Loucy (cell line): ENCODE data around the gene CENPU.

Source experiments
- H2AFZ ChIP-seq: fragments of 200-600 bp; sonication (generic); 2 replicates; pipeline ENCODE4 v1.6.0; 2016; ENCODE audit warnings: antibody characterized with exemption, mild to moderate bottlenecking, low read length, moderate library complexity
- H3F3A ChIP-seq: fragments of 200-600 bp; 2 replicates; pipeline ENCODE4 v1.6.0; 2016; ENCODE audit warnings: antibody characterized with exemption, low read depth, mild to moderate bottlenecking
- H3K27me3 ChIP-seq: fragments of 200-600 bp; sonication (generic); 2 replicates; pipeline ENCODE4 v1.6.1; 2014; ENCODE audit warnings: low read length, mild to moderate bottlenecking; ENCODE audit not compliant: insufficient read depth, poor library complexity, severe bottlenecking
- H3K36me3 ChIP-seq: fragments of 200-600 bp; sonication (generic); 2 replicates; pipeline ENCODE4 v1.6.1; 2016; ENCODE audit warnings: low read length; ENCODE audit not compliant: insufficient read depth
- H3K4me1 ChIP-seq: fragments of 200-600 bp; sonication (generic); 2 replicates; pipeline ENCODE4 v1.5.1; 2014; ENCODE audit warnings: low read length, mild to moderate bottlenecking; ENCODE audit not compliant: insufficient read depth, poor library complexity, severe bottlenecking
- H3K4me2 ChIP-seq: fragments of 200-600 bp; sonication (generic); 2 replicates; pipeline ENCODE4 v1.6.0; 2014; ENCODE audit warnings: antibody characterized with exemption, low read length, low read depth, mild to moderate bottlenecking; ENCODE audit not compliant: poor library complexity, severe bottlenecking
- H3K4me3 ChIP-seq: fragments of 200-600 bp; sonication (generic); 2 replicates; pipeline ENCODE4 v1.5.1; 2014; ENCODE audit warnings: low read length, mild to moderate bottlenecking, mixed read lengths; ENCODE audit not compliant: poor library complexity, severe bottlenecking
- H3K79me2 ChIP-seq: fragments of 200-600 bp; sonication (generic); 2 replicates; pipeline ENCODE4 v1.6.1; 2014; ENCODE audit warnings: low read length; ENCODE audit not compliant: insufficient read depth
- H3K9ac ChIP-seq: fragments of 200-600 bp; sonication (generic); 2 replicates; pipeline ENCODE4 v1.6.0; 2014; ENCODE audit warnings: mild to moderate bottlenecking, low read depth, low read length, moderate library complexity; ENCODE audit not compliant: poor library complexity, severe bottlenecking
- H3K9me2 ChIP-seq: fragments of 200-600 bp; sonication (generic); replicated peaks from 2 replicates; pipeline ENCODE4 v1.6.1; 2016; ENCODE audit warnings: low read depth, low read length, mixed read lengths
- H3K9me3 ChIP-seq: fragments of 200-600 bp; sonication (generic); 2 replicates; pipeline ENCODE4 v1.6.1; 2014; ENCODE audit warnings: mild to moderate bottlenecking, antibody characterized with exemption, low read length, low read depth; ENCODE audit not compliant: insufficient read depth
- H4K20me1 ChIP-seq: fragments of 200-600 bp; sonication (generic); 2 replicates; pipeline ENCODE4 v1.6.0; 2014; ENCODE audit warnings: antibody characterized with exemption, low read length, mild to moderate bottlenecking; ENCODE audit not compliant: insufficient read depth, poor library complexity, severe bottlenecking
- CTCF ChIP-seq: fragments of 200-600 bp; sonication (generic); conservative IDR thresholded peaks from 2 replicates; pipeline ENCODE4 v1.5.1; 2014; ENCODE audit warnings: mild to moderate bottlenecking, antibody characterized with exemption, low read length
- EZH2phosphoT487 ChIP-seq: fragments of 200-600 bp; IDR thresholded peaks from 2 replicates; pipeline ENCODE4 v1.6.1; 2018; ENCODE audit warnings: antibody characterized with exemption, mild to moderate bottlenecking, moderate library complexity, borderline replicate concordance

The CENPU gene

GRCh38 chr4:184715526-184715925 is 18.4 kb downstream of the CENPU start:
- Histone ChIP-seq H3K4me1 (peaks cover 16% of the 10 kb centered on the region), H3K9ac (no peak overlapping the region), H3K27me3 (no peaks in the 10 kb centered on the region), H3K4me3 (no peak overlapping the region), H2AFZ (no peak overlapping the region), H3K9me3 (no peaks in the 10 kb centered on the region), H4K20me1 (peaks cover 22% of the 10 kb centered on the region), H3F3A (no peaks in the 10 kb centered on the region), H3K9me2 (no peaks in the 10 kb centered on the region), H3K4me2 (no peak overlapping the region), H3K36me3 (peaks cover 98% of the 10 kb centered on the region), H3K79me2 (peaks cover 67% of the 10 kb centered on the region)
- TF ChIP-seq CTCF, result no peak
- TF ChIP-seq EZH2phosphoT487, result no peak

- H3K4me1 ChIP-seq, result peaks cover 10% of the 10 kb centered on the region
- H2AFZ ChIP-seq, result no peak overlapping the region
- H3K79me2 ChIP-seq, result peaks cover 50% of the 10 kb centered on the region
- peaks cover 96% of the 10 kb centered on the region for H3K36me3 ChIP-seq
- no peaks in the 10 kb centered on the region for H3F3A ChIP-seq
- H3K4me2 ChIP-seq, result no peak overlapping the region
- no peak overlapping the region for H3K4me3 ChIP-seq
- no peaks in the 10 kb centered on the region; the same call in 1 of the 2 replicates for H3K9me3 ChIP-seq
- no peaks in the 10 kb centered on the region for H3K27me3 ChIP-seq
- no peaks in the 10 kb centered on the region for H3K9me2 ChIP-seq
- TF ChIP-seq EZH2phosphoT487 (no peak), CTCF (no peak)
- peaks cover 9% of the 10 kb centered on the region for H4K20me1 ChIP-seq
- no peak overlapping the region for H3K9ac ChIP-seq
Observed at GRCh38 chr4:184713887-184714286, 20.0 kb downstream of the CENPU start.

- Histone ChIP-seq H4K20me1 (peaks cover 6% of the 10 kb centered on the region), H3K9ac (no peak overlapping the region), H3K9me2 (no peaks in the 10 kb centered on the region), H3K79me2 (peaks cover 35% of the 10 kb centered on the region), H3K4me3 (no peak overlapping the region), H3K27me3 (no peaks in the 10 kb centered on the region), H2AFZ (no peak overlapping the region), H3K4me1 (peaks cover 10% of the 10 kb centered on the region), H3F3A (no peaks in the 10 kb centered on the region), H3K36me3 (peaks cover 95% of the 10 kb centered on the region), H3K4me2 (no peak overlapping the region), H3K9me3 (no peaks in the 10 kb centered on the region; the same call in 1 of the 2 replicates)
- TF ChIP-seq EZH2phosphoT487 (no peak), CTCF (no peak)
Observed at GRCh38 chr4:184712322-184712721, 21.6 kb downstream of the CENPU start.
